MM.1S (cell line): ENCODE measurements around the gene ADD1.

Source experiments
- EZH2 ChIP-seq: fragments of 300-600 bp; sonication (generic); optimal IDR thresholded peaks from 2 replicates; pipeline ENCODE3; 2017; ENCODE audit warnings: low read depth, mild to moderate bottlenecking, antibody characterized with exemption, low read length, mixed read lengths
- TF ChIP-seq, protein P1 (sequence below): fragments of 300-600 bp; sonication (generic); IDR thresholded peaks from 2 replicates; pipeline ENCODE4 v1.5.1; 2016; ENCODE audit warnings: antibody characterized with exemption, low read length, mixed read lengths

- TF ChIP-seq, protein P1, sequence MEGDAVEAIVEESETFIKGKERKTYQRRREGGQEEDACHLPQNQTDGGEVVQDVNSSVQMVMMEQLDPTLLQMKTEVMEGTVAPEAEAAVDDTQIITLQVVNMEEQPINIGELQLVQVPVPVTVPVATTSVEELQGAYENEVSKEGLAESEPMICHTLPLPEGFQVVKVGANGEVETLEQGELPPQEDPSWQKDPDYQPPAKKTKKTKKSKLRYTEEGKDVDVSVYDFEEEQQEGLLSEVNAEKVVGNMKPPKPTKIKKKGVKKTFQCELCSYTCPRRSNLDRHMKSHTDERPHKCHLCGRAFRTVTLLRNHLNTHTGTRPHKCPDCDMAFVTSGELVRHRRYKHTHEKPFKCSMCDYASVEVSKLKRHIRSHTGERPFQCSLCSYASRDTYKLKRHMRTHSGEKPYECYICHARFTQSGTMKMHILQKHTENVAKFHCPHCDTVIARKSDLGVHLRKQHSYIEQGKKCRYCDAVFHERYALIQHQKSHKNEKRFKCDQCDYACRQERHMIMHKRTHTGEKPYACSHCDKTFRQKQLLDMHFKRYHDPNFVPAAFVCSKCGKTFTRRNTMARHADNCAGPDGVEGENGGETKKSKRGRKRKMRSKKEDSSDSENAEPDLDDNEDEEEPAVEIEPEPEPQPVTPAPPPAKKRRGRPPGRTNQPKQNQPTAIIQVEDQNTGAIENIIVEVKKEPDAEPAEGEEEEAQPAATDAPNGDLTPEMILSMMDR = no peak
- no peak for TF ChIP-seq EZH2
Observed at GRCh38 chr4:2827874-2828751, 15.5 kb upstream of the ADD1 start.
